ENCODE measurements around the gene DYNLT2. TPM values are rescaled to one million over a fixed set of nuclear protein-coding genes. Genes with fewer than 3 reads are reported as not detected.

DYNLT2 gene
- total and polyA plus RNA-seq, 2 of the 13 experiments (the other 11 are each of a cell fraction or from before 2014, with no cell fraction given), result 2.1 to 4.3 TPM

DNA sequence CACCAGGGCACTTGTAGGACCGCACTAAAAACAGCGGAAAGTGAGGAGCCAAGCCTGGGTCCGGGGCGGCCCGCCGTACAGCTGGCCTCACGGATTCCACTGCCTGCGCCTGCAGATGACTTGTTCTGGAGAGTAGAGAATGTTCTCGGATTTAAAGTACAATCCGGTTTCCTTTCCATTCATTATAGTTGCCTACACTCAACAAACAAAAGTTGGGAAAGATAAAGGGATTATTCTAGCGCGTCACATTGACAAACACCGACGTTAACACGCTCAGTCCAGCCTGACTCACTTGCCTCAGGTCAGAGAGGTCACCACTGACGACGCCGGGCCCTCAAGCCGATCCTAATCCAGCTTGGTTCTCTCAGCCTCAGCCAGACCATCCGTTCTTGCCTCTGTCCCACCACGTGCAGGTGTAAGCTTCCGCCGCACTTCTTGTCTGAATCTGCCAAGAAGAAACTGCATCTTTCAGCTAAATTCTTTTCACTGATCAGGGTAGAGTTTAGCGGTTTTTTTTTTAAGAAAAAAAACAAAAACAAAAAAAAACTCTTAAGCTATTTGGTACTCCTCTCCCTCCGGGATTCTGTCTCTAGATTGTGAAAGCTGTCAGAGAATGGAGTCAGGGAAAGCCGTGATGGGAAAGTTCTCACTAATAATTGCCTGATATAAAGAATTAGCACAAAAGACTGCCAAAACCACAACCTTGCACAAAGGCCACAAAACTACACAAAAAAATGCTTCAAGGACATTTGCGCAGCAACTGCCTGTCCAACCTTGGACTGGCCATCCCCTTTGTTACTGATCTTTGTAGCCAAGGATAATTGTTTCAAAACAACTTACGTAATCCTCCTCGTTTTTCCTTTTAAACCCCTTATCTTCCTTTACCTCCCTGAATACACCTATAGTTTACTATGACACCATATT, 26.0 kb downstream of the DYNLT2 start (continued):
- TF ChIP-seq, protein P1, sequence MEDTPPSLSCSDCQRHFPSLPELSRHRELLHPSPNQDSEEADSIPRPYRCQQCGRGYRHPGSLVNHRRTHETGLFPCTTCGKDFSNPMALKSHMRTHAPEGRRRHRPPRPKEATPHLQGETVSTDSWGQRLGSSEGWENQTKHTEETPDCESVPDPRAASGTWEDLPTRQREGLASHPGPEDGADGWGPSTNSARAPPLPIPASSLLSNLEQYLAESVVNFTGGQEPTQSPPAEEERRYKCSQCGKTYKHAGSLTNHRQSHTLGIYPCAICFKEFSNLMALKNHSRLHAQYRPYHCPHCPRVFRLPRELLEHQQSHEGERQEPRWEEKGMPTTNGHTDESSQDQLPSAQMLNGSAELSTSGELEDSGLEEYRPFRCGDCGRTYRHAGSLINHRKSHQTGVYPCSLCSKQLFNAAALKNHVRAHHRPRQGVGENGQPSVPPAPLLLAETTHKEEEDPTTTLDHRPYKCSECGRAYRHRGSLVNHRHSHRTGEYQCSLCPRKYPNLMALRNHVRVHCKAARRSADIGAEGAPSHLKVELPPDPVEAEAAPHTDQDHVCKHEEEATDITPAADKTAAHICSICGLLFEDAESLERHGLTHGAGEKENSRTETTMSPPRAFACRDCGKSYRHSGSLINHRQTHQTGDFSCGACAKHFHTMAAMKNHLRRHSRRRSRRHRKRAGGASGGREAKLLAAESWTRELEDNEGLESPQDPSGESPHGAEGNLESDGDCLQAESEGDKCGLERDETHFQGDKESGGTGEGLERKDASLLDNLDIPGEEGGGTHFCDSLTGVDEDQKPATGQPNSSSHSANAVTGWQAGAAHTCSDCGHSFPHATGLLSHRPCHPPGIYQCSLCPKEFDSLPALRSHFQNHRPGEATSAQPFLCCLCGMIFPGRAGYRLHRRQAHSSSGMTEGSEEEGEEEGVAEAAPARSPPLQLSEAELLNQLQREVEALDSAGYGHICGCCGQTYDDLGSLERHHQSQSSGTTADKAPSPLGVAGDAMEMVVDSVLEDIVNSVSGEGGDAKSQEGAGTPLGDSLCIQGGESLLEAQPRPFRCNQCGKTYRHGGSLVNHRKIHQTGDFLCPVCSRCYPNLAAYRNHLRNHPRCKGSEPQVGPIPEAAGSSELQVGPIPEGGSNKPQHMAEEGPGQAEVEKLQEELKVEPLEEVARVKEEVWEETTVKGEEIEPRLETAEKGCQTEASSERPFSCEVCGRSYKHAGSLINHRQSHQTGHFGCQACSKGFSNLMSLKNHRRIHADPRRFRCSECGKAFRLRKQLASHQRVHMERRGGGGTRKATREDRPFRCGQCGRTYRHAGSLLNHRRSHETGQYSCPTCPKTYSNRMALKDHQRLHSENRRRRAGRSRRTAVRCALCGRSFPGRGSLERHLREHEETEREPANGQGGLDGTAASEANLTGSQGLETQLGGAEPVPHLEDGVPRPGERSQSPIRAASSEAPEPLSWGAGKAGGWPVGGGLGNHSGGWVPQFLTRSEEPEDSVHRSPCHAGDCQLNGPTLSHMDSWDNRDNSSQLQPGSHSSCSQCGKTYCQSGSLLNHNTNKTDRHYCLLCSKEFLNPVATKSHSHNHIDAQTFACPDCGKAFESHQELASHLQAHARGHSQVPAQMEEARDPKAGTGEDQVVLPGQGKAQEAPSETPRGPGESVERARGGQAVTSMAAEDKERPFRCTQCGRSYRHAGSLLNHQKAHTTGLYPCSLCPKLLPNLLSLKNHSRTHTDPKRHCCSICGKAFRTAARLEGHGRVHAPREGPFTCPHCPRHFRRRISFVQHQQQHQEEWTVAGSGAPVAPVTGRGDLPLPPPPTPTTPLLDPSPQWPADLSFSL (CRISPR knock-in tag; IDR thresholded peaks at IDR 0.05), result peak; percentile 99
- TF ChIP-seq, protein P2, sequence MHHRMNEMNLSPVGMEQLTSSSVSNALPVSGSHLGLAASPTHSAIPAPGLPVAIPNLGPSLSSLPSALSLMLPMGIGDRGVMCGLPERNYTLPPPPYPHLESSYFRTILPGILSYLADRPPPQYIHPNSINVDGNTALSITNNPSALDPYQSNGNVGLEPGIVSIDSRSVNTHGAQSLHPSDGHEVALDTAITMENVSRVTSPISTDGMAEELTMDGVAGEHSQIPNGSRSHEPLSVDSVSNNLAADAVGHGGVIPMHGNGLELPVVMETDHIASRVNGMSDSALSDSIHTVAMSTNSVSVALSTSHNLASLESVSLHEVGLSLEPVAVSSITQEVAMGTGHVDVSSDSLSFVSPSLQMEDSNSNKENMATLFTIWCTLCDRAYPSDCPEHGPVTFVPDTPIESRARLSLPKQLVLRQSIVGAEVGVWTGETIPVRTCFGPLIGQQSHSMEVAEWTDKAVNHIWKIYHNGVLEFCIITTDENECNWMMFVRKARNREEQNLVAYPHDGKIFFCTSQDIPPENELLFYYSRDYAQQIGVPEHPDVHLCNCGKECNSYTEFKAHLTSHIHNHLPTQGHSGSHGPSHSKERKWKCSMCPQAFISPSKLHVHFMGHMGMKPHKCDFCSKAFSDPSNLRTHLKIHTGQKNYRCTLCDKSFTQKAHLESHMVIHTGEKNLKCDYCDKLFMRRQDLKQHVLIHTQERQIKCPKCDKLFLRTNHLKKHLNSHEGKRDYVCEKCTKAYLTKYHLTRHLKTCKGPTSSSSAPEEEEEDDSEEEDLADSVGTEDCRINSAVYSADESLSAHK (CRISPR knock-in tag; IDR thresholded peaks at IDR 0.05; ENCODE audit: borderline replicate concordance), result no peak
- TF ChIP-seq ZNF557 (CRISPR knock-in tag; IDR thresholded peaks at IDR 0.05), result peak; percentile 65; the same call in 1 of the 2 replicates
- no peak; the same call in 1 of the 2 replicates for TF ChIP-seq ZNF724P (CRISPR knock-in tag; IDR thresholded peaks at IDR 0.05; ENCODE audit: borderline replicate concordance)
- TF ChIP-seq, protein P3, sequence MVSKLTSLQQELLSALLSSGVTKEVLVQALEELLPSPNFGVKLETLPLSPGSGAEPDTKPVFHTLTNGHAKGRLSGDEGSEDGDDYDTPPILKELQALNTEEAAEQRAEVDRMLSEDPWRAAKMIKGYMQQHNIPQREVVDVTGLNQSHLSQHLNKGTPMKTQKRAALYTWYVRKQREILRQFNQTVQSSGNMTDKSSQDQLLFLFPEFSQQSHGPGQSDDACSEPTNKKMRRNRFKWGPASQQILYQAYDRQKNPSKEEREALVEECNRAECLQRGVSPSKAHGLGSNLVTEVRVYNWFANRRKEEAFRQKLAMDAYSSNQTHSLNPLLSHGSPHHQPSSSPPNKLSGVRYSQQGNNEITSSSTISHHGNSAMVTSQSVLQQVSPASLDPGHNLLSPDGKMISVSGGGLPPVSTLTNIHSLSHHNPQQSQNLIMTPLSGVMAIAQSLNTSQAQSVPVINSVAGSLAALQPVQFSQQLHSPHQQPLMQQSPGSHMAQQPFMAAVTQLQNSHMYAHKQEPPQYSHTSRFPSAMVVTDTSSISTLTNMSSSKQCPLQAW (CRISPR knock-in tag; IDR thresholded peaks at IDR 0.05), result peak; percentile 14; the same call in 1 of the 2 replicates
- peak; percentile 83 for TF ChIP-seq YEATS4 (CRISPR knock-in tag; IDR thresholded peaks at IDR 0.05; ENCODE audit: borderline replicate concordance)
- TF ChIP-seq, protein P4, sequence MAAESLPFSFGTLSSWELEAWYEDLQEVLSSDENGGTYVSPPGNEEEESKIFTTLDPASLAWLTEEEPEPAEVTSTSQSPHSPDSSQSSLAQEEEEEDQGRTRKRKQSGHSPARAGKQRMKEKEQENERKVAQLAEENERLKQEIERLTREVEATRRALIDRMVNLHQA (CRISPR knock-in tag; IDR thresholded peaks at IDR 0.05), result no peak
- no peak for TF ChIP-seq MAFG (CRISPR knock-in tag; IDR thresholded peaks at IDR 0.05)
- TF ChIP-seq, protein P5, sequence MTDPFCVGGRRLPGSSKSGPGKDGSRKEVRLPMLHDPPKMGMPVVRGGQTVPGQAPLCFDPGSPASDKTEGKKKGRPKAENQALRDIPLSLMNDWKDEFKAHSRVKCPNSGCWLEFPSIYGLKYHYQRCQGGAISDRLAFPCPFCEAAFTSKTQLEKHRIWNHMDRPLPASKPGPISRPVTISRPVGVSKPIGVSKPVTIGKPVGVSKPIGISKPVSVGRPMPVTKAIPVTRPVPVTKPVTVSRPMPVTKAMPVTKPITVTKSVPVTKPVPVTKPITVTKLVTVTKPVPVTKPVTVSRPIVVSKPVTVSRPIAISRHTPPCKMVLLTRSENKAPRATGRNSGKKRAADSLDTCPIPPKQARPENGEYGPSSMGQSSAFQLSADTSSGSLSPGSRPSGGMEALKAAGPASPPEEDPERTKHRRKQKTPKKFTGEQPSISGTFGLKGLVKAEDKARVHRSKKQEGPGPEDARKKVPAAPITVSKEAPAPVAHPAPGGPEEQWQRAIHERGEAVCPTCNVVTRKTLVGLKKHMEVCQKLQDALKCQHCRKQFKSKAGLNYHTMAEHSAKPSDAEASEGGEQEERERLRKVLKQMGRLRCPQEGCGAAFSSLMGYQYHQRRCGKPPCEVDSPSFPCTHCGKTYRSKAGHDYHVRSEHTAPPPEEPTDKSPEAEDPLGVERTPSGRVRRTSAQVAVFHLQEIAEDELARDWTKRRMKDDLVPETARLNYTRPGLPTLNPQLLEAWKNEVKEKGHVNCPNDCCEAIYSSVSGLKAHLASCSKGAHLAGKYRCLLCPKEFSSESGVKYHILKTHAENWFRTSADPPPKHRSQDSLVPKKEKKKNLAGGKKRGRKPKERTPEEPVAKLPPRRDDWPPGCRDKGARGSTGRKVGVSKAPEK (CRISPR knock-in tag; IDR thresholded peaks at IDR 0.05; ENCODE audit: borderline replicate concordance), result no peak
- no peak for TF ChIP-seq SOX6 (IDR thresholded peaks at IDR 0.05)
- peak; percentile 98 for TF ChIP-seq SOX6 (CRISPR knock-in tag; IDR thresholded peaks at IDR 0.05)
- TF ChIP-seq FOSL1 (CRISPR knock-in tag; IDR thresholded peaks at IDR 0.05; ENCODE audit: borderline replicate concordance), result peak; percentile 81
- peak; percentile 59; the same call in 1 of the 2 replicates for TF ChIP-seq KDM3A (CRISPR knock-in tag; IDR thresholded peaks at IDR 0.05; ENCODE audit: low read depth)
- TF ChIP-seq ZNF878 (CRISPR knock-in tag; IDR thresholded peaks at IDR 0.05), result peak; percentile 86; the same call in 1 of the 2 replicates

Data from HepG2 (cell line).